Activated CD4-positive, alpha-beta T cell treated with anti-CD3 and anti-CD28 coated beads, Interleukin-2, amount 10 ng/mL, durations not matched to agents 24 days and 14 days (primary cell): ENCODE data around the gene ATXN7L1. TPM values are rescaled to one million over a fixed set of nuclear protein-coding genes. Genes with fewer than 3 reads are reported as not detected.

Source experiments
- DNase-seq: peaks from one replicate; pipeline ENCODE4 v3.0.0; 2022
- H3K27ac Mint-ChIP-seq: one replicate; pipeline ENCODE4 v1.8.0; 2022; ENCODE audit warnings: mild to moderate bottlenecking, mixed read lengths
- H3K27me3 Mint-ChIP-seq: one replicate; pipeline ENCODE4 v1.8.0; 2022; ENCODE audit warnings: mixed read lengths
- H3K36me3 Mint-ChIP-seq: one replicate; pipeline ENCODE4 v1.8.0; 2022; ENCODE audit warnings: low read depth, mild to moderate bottlenecking, mixed read lengths
- H3K4me1 Mint-ChIP-seq: one replicate; pipeline ENCODE4 v1.8.0; 2021; ENCODE audit warnings: mixed read lengths
- H3K4me3 Mint-ChIP-seq: one replicate; pipeline ENCODE4 v1.8.0; 2022; ENCODE audit warnings: mild to moderate bottlenecking, moderate library complexity, mixed read lengths
- H3K9me3 Mint-ChIP-seq: one replicate; pipeline ENCODE4 v1.8.0; 2021; ENCODE audit warnings: mixed read lengths
- intact Hi-C: fragments of 100-400 bp; cut with micrococcal nuclease; formaldehyde crosslinking; loops from one replicate; pipeline ENCODE4 v1.15.1; 2023
- total RNA-seq: library from RNA; stranded (reverse); gene quantifications from 2 replicates; pipeline ENCODE4 v1.2.3, GENCODE V29; 2022

The ATXN7L1 gene
- total RNA-seq, 1 donor from 2014 or later, result 8.5 TPM

GRCh38 chr7:105880571-105881330 lies 4.4 kb upstream of the ATXN7L1 start:
- Mint-ChIP-seq H3K36me3 (peaks cover 1% of the 10 kb centered on the region), H3K27ac (no peak overlapping the region), H3K4me3 (no peak overlapping the region), H3K9me3 (peaks cover 4% of the 10 kb centered on the region), H3K27me3 (peaks cover 43% of the 10 kb centered on the region), H3K4me1 (peaks cover 25% of the 10 kb centered on the region)
- intact Hi-C loops, result no loop called here
- no peak for DNase-seq

GRCh38 chr7:105879782-105880181 lies 3.4 kb upstream of the ATXN7L1 start:
- intact Hi-C loops, result loop anchor here (5.0 to 10.0 kb wide), 2 partner anchors 112 to 225 kb away; no protein-coding TSS in a partner anchor
- peaks cover 4% of the 10 kb centered on the region for H3K9me3 Mint-ChIP-seq
- no peak for DNase-seq
- H3K4me3 Mint-ChIP-seq, result no peak overlapping the region
- H3K4me1 Mint-ChIP-seq, result peaks cover 28% of the 10 kb centered on the region
- peaks cover 43% of the 10 kb centered on the region for H3K27me3 Mint-ChIP-seq
- no peak overlapping the region for H3K27ac Mint-ChIP-seq
- H3K36me3 Mint-ChIP-seq, result peaks cover 2% of the 10 kb centered on the region

GRCh38 chr7:105878746-105879605 lies 2.6 kb upstream of the ATXN7L1 start:
- H3K36me3 Mint-ChIP-seq, result peaks cover 4% of the 10 kb centered on the region
- H3K27ac Mint-ChIP-seq, result no peak overlapping the region
- H3K4me1 Mint-ChIP-seq, result peaks cover 34% of the 10 kb centered on the region
- peaks cover 3% of the 10 kb centered on the region for H3K9me3 Mint-ChIP-seq
- H3K4me3 Mint-ChIP-seq, result peak overlapping the region; percentile 79
- H3K27me3 Mint-ChIP-seq, result peaks cover 42% of the 10 kb centered on the region
- intact Hi-C loops, result loop anchor here (5.0 to 10.0 kb wide), 2 partner anchors 112 to 224 kb away; no protein-coding TSS in a partner anchor
- DNase-seq, result no peak

GRCh38 chr7:105877736-105878135 lies 1.3 kb upstream of the ATXN7L1 start:
- no peak overlapping the region for H3K27ac Mint-ChIP-seq
- DNase-seq, result no peak

GRCh38 chr7:105876964-105877601 lies 684 bp upstream of the ATXN7L1 start:
- Mint-ChIP-seq H3K4me3 (peak overlapping the region; percentile 79), H3K36me3 (peaks cover 6% of the 10 kb centered on the region), H3K9me3 (peaks cover 4% of the 10 kb centered on the region), H3K4me1 (peaks cover 35% of the 10 kb centered on the region), H3K27ac (peak overlapping the region; percentile 74), H3K27me3 (peaks cover 42% of the 10 kb centered on the region)
- intact Hi-C loops, result loop anchor here (1.0 to 10.0 kb wide), 6 partner anchors 28 to 222 kb away; no protein-coding TSS in a partner anchor
- DNase-seq, result peak; percentile 64

More at GRCh38 chr7:105877736-105878135, 1.3 kb upstream of the ATXN7L1 start:
- peaks cover 32% of the 10 kb centered on the region for H3K4me1 Mint-ChIP-seq
- H3K4me3 Mint-ChIP-seq, result peak overlapping the region; percentile 79
- peaks cover 3% of the 10 kb centered on the region for H3K36me3 Mint-ChIP-seq
- H3K27me3 Mint-ChIP-seq, result peaks cover 38% of the 10 kb centered on the region
- intact Hi-C loops, result loop anchor here (2.0 to 10.0 kb wide), 4 partner anchors 47 to 223 kb away; no protein-coding TSS in a partner anchor
- H3K9me3 Mint-ChIP-seq, result no peaks in the 10 kb centered on the region

GRCh38 chr7:105875505-105875904 lies 894 bp downstream of the ATXN7L1 start:
- H3K4me3 Mint-ChIP-seq, result peak overlapping the region; percentile 91
- peaks cover 35% of the 10 kb centered on the region for H3K4me1 Mint-ChIP-seq
- DNase-seq, result no peak
- H3K36me3 Mint-ChIP-seq, result peaks cover 8% of the 10 kb centered on the region
- peaks cover 4% of the 10 kb centered on the region for H3K9me3 Mint-ChIP-seq
- H3K27ac Mint-ChIP-seq, result peak overlapping the region; percentile 82
- intact Hi-C loops, result loop anchor here (5.0 to 10.0 kb wide), 2 partner anchors 108 to 221 kb away; no protein-coding TSS in a partner anchor
- H3K27me3 Mint-ChIP-seq, result peaks cover 34% of the 10 kb centered on the region

- Mint-ChIP-seq H3K4me3 (no peak overlapping the region), H3K27me3 (peaks cover 23% of the 10 kb centered on the region), H3K4me1 (peaks cover 33% of the 10 kb centered on the region), H3K27ac (no peak overlapping the region), H3K9me3 (peaks cover 4% of the 10 kb centered on the region), H3K36me3 (peaks cover 8% of the 10 kb centered on the region)
- no peak for DNase-seq
- intact Hi-C loops, result loop anchor here (10.0 kb wide), 1 partner anchor 219 kb away; no protein-coding TSS in a partner anchor
Measured at GRCh38 chr7:105874055-105874454, 2.3 kb downstream of the ATXN7L1 start.

GRCh38 chr7:105872491-105872890 lies 3.9 kb downstream of the ATXN7L1 start:
- peaks cover 8% of the 10 kb centered on the region for H3K36me3 Mint-ChIP-seq
- H3K27me3 Mint-ChIP-seq, result peaks cover 7% of the 10 kb centered on the region
- DNase-seq, result no peak
- H3K27ac Mint-ChIP-seq, result no peak overlapping the region
- H3K4me3 Mint-ChIP-seq, result no peak overlapping the region
- H3K9me3 Mint-ChIP-seq, result peaks cover 4% of the 10 kb centered on the region
- intact Hi-C loops, result loop anchor here (10.0 kb wide), 1 partner anchor 218 kb away; no protein-coding TSS in a partner anchor
- H3K4me1 Mint-ChIP-seq, result peaks cover 23% of the 10 kb centered on the region

GRCh38 chr7:105871142-105871541 lies 5.3 kb downstream of the ATXN7L1 start:
- Mint-ChIP-seq H3K4me1 (peaks cover 18% of the 10 kb centered on the region), H3K4me3 (no peak overlapping the region), H3K27me3 (peaks cover 4% of the 10 kb centered on the region), H3K27ac (no peak overlapping the region), H3K36me3 (peaks cover 8% of the 10 kb centered on the region), H3K9me3 (peaks cover 4% of the 10 kb centered on the region)
- intact Hi-C loops, result loop anchor here (10.0 kb wide), 1 partner anchor 216 kb away; no protein-coding TSS in a partner anchor
- DNase-seq, result no peak

- Mint-ChIP-seq H3K27me3 (no peaks in the 10 kb centered on the region), H3K4me3 (no peak overlapping the region), H3K9me3 (no peaks in the 10 kb centered on the region), H3K36me3 (no peaks in the 10 kb centered on the region), H3K27ac (no peak overlapping the region), H3K4me1 (no peaks in the 10 kb centered on the region)
- no peak for DNase-seq
- intact Hi-C loops, result no loop called here
Measured at GRCh38 chr7:105866102-105866801, 10.1 kb downstream of the ATXN7L1 start.

- H3K9me3 Mint-ChIP-seq, result no peaks in the 10 kb centered on the region
- H3K36me3 Mint-ChIP-seq, result no peaks in the 10 kb centered on the region
- intact Hi-C loops, result no loop called here
- H3K4me3 Mint-ChIP-seq, result no peak overlapping the region
- DNase-seq, result no peak
- H3K27me3 Mint-ChIP-seq, result peaks cover 6% of the 10 kb centered on the region
- no peaks in the 10 kb centered on the region for H3K4me1 Mint-ChIP-seq
- no peak overlapping the region for H3K27ac Mint-ChIP-seq
Measured at GRCh38 chr7:105863876-105864275, 12.5 kb downstream of the ATXN7L1 start.

GRCh38 chr7:105862770-105863169 lies 13.6 kb downstream of the ATXN7L1 start:
- Mint-ChIP-seq H3K9me3 (no peaks in the 10 kb centered on the region), H3K4me1 (peaks cover 4% of the 10 kb centered on the region), H3K36me3 (no peaks in the 10 kb centered on the region), H3K27ac (no peak overlapping the region), H3K27me3 (peaks cover 6% of the 10 kb centered on the region), H3K4me3 (no peak overlapping the region)
- no peak for DNase-seq
- intact Hi-C loops, result no loop called here

- no peak for DNase-seq
- peaks cover 7% of the 10 kb centered on the region for H3K27me3 Mint-ChIP-seq
- H3K4me1 Mint-ChIP-seq, result peaks cover 9% of the 10 kb centered on the region
- no peak overlapping the region for H3K27ac Mint-ChIP-seq
- no peaks in the 10 kb centered on the region for H3K36me3 Mint-ChIP-seq
- no peaks in the 10 kb centered on the region for H3K9me3 Mint-ChIP-seq
- intact Hi-C loops, result no loop called here
- no peak overlapping the region for H3K4me3 Mint-ChIP-seq
Measured at GRCh38 chr7:105862276-105862675, 14.1 kb downstream of the ATXN7L1 start.
